ENCODE measurements around the gene ZBTB3. TPM values are rescaled to one million over a fixed set of nuclear protein-coding genes. Genes with fewer than 3 reads are reported as not detected.

The ZBTB3 gene
- total and polyA plus RNA-seq, 2 of the 13 experiments (the other 11 are each of a cell fraction or from before 2014, with no cell fraction given) = 3.4 to 5.2 TPM

- TF ChIP-seq ZFYVE20 (CRISPR knock-in tag; IDR thresholded peaks at IDR 0.05; ENCODE audit: borderline replicate concordance, low read depth) (peak; percentile 66; the same call in 1 of the 2 replicates), MYC (CRISPR knock-in tag; IDR thresholded peaks at IDR 0.05; ENCODE audit: borderline replicate concordance) (peak; percentile 89; the same call in 1 of the 2 replicates), ATRX (CRISPR knock-in tag; IDR thresholded peaks at IDR 0.05; ENCODE audit: borderline replicate concordance) (no peak), ZNF879 (CRISPR knock-in tag; IDR thresholded peaks at IDR 0.05) (peak; percentile 91; the same call in 1 of the 2 replicates), IKZF4 (CRISPR knock-in tag; IDR thresholded peaks at IDR 0.05; ENCODE audit: borderline replicate concordance, low read depth, not compliant biosample characterization) (peak; percentile 86), ZNF839 (CRISPR knock-in tag; IDR thresholded peaks at IDR 0.05; ENCODE audit: borderline replicate concordance) (peak; percentile 91; the same call in 1 of the 2 replicates), CENPX (CRISPR knock-in tag; IDR thresholded peaks at IDR 0.05) (no peak), ZNF275 (CRISPR knock-in tag; IDR thresholded peaks at IDR 0.05; ENCODE audit: borderline replicate concordance) (peak; percentile 89; the same call in 1 of the 2 replicates), MAFF (IDR thresholded peaks at IDR 0.05; ENCODE audit: low read depth, low read length) (no peak), ZNF740 (CRISPR knock-in tag; IDR thresholded peaks at IDR 0.05) (no peak), ZNF335 (CRISPR knock-in tag; IDR thresholded peaks at IDR 0.05) (peak; percentile 64), KIAA2018 (CRISPR knock-in tag; IDR thresholded peaks at IDR 0.05; ENCODE audit: borderline replicate concordance) (no peak), ZNF546 (CRISPR knock-in tag; conservative IDR thresholded peaks at IDR 0.05) (0 out of 2 replicates have a peak, but pooled peaks have one; percentile 33)
- TF ChIP-seq, protein P1, sequence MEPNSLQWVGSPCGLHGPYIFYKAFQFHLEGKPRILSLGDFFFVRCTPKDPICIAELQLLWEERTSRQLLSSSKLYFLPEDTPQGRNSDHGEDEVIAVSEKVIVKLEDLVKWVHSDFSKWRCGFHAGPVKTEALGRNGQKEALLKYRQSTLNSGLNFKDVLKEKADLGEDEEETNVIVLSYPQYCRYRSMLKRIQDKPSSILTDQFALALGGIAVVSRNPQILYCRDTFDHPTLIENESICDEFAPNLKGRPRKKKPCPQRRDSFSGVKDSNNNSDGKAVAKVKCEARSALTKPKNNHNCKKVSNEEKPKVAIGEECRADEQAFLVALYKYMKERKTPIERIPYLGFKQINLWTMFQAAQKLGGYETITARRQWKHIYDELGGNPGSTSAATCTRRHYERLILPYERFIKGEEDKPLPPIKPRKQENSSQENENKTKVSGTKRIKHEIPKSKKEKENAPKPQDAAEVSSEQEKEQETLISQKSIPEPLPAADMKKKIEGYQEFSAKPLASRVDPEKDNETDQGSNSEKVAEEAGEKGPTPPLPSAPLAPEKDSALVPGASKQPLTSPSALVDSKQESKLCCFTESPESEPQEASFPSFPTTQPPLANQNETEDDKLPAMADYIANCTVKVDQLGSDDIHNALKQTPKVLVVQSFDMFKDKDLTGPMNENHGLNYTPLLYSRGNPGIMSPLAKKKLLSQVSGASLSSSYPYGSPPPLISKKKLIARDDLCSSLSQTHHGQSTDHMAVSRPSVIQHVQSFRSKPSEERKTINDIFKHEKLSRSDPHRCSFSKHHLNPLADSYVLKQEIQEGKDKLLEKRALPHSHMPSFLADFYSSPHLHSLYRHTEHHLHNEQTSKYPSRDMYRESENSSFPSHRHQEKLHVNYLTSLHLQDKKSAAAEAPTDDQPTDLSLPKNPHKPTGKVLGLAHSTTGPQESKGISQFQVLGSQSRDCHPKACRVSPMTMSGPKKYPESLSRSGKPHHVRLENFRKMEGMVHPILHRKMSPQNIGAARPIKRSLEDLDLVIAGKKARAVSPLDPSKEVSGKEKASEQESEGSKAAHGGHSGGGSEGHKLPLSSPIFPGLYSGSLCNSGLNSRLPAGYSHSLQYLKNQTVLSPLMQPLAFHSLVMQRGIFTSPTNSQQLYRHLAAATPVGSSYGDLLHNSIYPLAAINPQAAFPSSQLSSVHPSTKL (CRISPR knock-in tag; IDR thresholded peaks at IDR 0.05) = 0 out of 2 replicates have a peak, but pooled peaks have one; percentile 35
These were observed 33.2 kb upstream of the ZBTB3 start, which contains the start of gene TMEM179B (continued) for GRCh38 chr11:62787005-62787759.
